Measurements from ENCODE around the gene OR6B3.
"Not testable (repeated sequence)": the region's sequence is repeated elsewhere in the genome, so short reads cannot be mapped to it uniquely, and the experiment has no call there.

OR6B3 gene

GRCh38 chr2:240045098-240045497 is 8.2 kb downstream of the OR6B3 start:
- DNase-seq (ENCODE audit: low read depth), result no peak
- H3K4me3 ChIP-seq (ENCODE audit: low read length), result no peak overlapping the region
- TF ChIP-seq CTCF (IDR thresholded peaks at IDR 0.05; ENCODE audit: insufficient read depth, low read depth, low read length, missing control alignments), result no peak

- not testable (repeated sequence) for DNase-seq (ENCODE audit: low read depth)
Measured at GRCh38 chr2:240044096-240044495, 9.2 kb downstream of the OR6B3 start.

GRCh38 chr2:240043279-240043989 is 9.9 kb downstream of the OR6B3 start:
- no peak for TF ChIP-seq CTCF (IDR thresholded peaks at IDR 0.05; ENCODE audit: insufficient read depth, low read depth, low read length, missing control alignments)
- no peak for DNase-seq (ENCODE audit: low read depth)

More at GRCh38 chr2:240044096-240044495, 9.2 kb downstream of the OR6B3 start:
- H3K4me3 ChIP-seq (ENCODE audit: low read length), result not testable (repeated sequence)

GRCh38 chr2:240042740-240043139 is 10.6 kb downstream of the OR6B3 start:
- no peak for TF ChIP-seq CTCF (IDR thresholded peaks at IDR 0.05; ENCODE audit: insufficient read depth, low read depth, low read length, missing control alignments)
- H3K4me3 ChIP-seq (ENCODE audit: low read length), result no peak overlapping the region
- no peak for DNase-seq (ENCODE audit: low read depth)

More at GRCh38 chr2:240043279-240043989, 9.9 kb downstream of the OR6B3 start:
- no peak overlapping the region for H3K4me3 ChIP-seq (ENCODE audit: low read length)

GRCh38 chr2:240041363-240041762 is 12.0 kb downstream of the OR6B3 start:
- H3K4me3 ChIP-seq (ENCODE audit: low read length), result no peak overlapping the region
- no peak for DNase-seq (ENCODE audit: low read depth)
- TF ChIP-seq CTCF (IDR thresholded peaks at IDR 0.05; ENCODE audit: insufficient read depth, low read depth, low read length, missing control alignments), result no peak

- no peak for DNase-seq (ENCODE audit: low read depth)
- no peak overlapping the region for H3K4me3 ChIP-seq (ENCODE audit: low read length)
- TF ChIP-seq CTCF (IDR thresholded peaks at IDR 0.05; ENCODE audit: insufficient read depth, low read depth, low read length, missing control alignments), result no peak
Measured at GRCh38 chr2:240037358-240037757, 16.0 kb downstream of the OR6B3 start.

GRCh38 chr2:240033330-240033678 is 20.0 kb downstream of the OR6B3 start:
- TF ChIP-seq CTCF (IDR thresholded peaks at IDR 0.05; ENCODE audit: insufficient read depth, low read depth, low read length, missing control alignments), result no peak
- no peak overlapping the region for H3K4me3 ChIP-seq (ENCODE audit: low read length)
- DNase-seq (ENCODE audit: low read depth), result no peak
